Measurements from ENCODE around the gene ZNF764.

DNA sequence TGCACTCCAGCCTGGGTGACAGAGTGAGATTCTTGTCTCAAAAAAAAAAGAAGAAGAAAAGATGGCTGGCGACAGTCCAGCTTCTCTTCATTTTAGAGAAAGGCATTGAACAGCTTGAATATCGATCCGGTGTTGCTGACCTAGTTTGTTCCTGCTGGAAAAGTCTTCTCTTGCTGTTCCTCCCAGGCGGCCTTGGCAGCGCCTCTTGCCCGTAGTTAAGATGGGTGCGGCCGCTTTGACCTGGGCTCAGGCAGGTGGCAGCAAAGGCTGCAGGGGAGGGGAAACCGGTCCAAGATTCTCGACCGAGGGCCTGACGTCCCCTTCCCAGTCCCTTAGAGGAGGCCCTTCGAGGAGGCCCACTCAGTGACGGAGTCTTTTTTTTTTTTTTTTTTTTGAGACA, 3.8 kb upstream of the ZNF764 start:
- TF ChIP-seq, protein P1, sequence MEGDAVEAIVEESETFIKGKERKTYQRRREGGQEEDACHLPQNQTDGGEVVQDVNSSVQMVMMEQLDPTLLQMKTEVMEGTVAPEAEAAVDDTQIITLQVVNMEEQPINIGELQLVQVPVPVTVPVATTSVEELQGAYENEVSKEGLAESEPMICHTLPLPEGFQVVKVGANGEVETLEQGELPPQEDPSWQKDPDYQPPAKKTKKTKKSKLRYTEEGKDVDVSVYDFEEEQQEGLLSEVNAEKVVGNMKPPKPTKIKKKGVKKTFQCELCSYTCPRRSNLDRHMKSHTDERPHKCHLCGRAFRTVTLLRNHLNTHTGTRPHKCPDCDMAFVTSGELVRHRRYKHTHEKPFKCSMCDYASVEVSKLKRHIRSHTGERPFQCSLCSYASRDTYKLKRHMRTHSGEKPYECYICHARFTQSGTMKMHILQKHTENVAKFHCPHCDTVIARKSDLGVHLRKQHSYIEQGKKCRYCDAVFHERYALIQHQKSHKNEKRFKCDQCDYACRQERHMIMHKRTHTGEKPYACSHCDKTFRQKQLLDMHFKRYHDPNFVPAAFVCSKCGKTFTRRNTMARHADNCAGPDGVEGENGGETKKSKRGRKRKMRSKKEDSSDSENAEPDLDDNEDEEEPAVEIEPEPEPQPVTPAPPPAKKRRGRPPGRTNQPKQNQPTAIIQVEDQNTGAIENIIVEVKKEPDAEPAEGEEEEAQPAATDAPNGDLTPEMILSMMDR (IDR thresholded peaks at IDR 0.05), result no peak
- TF ChIP-seq POLR2A (IDR thresholded peaks at IDR 0.05), result no peak
